Hepatocyte (in vitro differentiated cells): ENCODE measurements around the gene CHST11.

Experiments used
- EZH2 ChIP-seq: fragments of 200-600 bp; sonication (generic); IDR thresholded peaks from 2 replicates; pipeline ENCODE4 v1.6.1; 2016; ENCODE audit warnings: antibody characterized with exemption, mild to moderate bottlenecking, borderline replicate concordance
- EZH2phosphoT487 ChIP-seq: fragments of 200-600 bp; sonication (generic); IDR thresholded peaks from one replicate; pipeline ENCODE4 v1.6.1; 2018; ENCODE audit warnings: antibody characterized with exemption, mild to moderate bottlenecking, low read depth, moderate library complexity; ENCODE audit not compliant: unreplicated experiment, severe bottlenecking
- TF ChIP-seq, protein P1 (sequence below): fragments of 200-600 bp; sonication (generic); IDR thresholded peaks from 2 replicates; pipeline ENCODE4 v1.5.1; 2016; ENCODE audit warnings: antibody characterized with exemption, mild to moderate bottlenecking; ENCODE audit not compliant: poor library complexity

DNA sequence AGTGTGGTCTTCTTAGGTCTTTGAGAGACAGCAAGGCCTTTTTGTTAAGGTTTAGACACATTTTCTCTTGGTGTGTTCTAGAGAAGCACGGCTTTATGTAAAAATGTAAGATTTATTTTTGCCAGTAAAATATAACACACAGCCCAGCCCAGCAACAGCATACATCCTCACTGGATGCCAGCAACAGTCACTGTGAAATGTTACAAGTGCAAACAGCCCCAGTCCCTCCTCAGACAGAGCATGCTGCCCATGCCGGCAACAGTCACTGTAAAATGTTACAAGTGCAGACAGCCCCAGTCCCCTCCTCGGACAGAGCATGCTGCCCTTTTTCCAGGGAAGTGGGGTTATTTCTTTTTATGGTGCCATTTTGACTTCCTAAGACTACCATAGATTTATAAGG, 207.6 kb downstream of the CHST11 start:
- TF ChIP-seq, protein P1, sequence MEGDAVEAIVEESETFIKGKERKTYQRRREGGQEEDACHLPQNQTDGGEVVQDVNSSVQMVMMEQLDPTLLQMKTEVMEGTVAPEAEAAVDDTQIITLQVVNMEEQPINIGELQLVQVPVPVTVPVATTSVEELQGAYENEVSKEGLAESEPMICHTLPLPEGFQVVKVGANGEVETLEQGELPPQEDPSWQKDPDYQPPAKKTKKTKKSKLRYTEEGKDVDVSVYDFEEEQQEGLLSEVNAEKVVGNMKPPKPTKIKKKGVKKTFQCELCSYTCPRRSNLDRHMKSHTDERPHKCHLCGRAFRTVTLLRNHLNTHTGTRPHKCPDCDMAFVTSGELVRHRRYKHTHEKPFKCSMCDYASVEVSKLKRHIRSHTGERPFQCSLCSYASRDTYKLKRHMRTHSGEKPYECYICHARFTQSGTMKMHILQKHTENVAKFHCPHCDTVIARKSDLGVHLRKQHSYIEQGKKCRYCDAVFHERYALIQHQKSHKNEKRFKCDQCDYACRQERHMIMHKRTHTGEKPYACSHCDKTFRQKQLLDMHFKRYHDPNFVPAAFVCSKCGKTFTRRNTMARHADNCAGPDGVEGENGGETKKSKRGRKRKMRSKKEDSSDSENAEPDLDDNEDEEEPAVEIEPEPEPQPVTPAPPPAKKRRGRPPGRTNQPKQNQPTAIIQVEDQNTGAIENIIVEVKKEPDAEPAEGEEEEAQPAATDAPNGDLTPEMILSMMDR: no peak
- no peak for TF ChIP-seq EZH2phosphoT487
- no peak for TF ChIP-seq EZH2
